DOHH2 (cell line): ENCODE data around the gene TMTC1.

Source experiments
- EZH2phosphoT487 ChIP-seq: fragments of 200-600 bp; sonication (generic); IDR thresholded peaks from 2 replicates; pipeline ENCODE4 v1.6.1; 2017; ENCODE audit warnings: borderline replicate concordance, mild to moderate bottlenecking, antibody characterized with exemption, low read length, moderate library complexity, mixed read lengths
- TF ChIP-seq, protein P1 (sequence below): fragments of 200-600 bp; sonication (generic); IDR thresholded peaks from one replicate; pipeline ENCODE4 v1.5.1; 2014; ENCODE audit warnings: antibody characterized with exemption, mild to moderate bottlenecking, low read depth, low read length; ENCODE audit not compliant: poor library complexity, severe bottlenecking

DNA sequence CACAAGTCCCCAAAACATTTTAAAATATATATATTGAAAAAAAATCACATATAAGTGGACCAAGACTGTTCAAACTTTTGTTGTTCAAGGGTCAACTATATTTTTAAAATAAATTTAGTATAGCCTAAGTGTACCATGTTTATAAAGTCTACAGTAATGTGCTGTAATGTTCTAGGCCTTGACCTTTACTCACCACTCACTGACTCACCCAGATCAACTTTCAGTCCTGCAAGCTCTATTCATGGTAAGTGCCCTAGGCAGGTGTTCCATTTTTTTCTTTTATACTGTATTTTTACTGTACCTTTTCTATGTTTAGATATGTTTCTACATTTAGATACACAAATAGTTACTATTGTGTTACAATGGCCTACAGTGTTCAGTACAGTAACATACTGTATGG, 23.4 kb upstream of the TMTC1 start:
- TF ChIP-seq, protein P1, sequence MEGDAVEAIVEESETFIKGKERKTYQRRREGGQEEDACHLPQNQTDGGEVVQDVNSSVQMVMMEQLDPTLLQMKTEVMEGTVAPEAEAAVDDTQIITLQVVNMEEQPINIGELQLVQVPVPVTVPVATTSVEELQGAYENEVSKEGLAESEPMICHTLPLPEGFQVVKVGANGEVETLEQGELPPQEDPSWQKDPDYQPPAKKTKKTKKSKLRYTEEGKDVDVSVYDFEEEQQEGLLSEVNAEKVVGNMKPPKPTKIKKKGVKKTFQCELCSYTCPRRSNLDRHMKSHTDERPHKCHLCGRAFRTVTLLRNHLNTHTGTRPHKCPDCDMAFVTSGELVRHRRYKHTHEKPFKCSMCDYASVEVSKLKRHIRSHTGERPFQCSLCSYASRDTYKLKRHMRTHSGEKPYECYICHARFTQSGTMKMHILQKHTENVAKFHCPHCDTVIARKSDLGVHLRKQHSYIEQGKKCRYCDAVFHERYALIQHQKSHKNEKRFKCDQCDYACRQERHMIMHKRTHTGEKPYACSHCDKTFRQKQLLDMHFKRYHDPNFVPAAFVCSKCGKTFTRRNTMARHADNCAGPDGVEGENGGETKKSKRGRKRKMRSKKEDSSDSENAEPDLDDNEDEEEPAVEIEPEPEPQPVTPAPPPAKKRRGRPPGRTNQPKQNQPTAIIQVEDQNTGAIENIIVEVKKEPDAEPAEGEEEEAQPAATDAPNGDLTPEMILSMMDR = no peak
- no peak for TF ChIP-seq EZH2phosphoT487
